SK-N-SH (cell line): ENCODE measurements around the gene EHD2. TPM values are rescaled to one million over a fixed set of nuclear protein-coding genes. Genes with fewer than 3 reads are reported as not detected.
A peak's percentile ranks its signal among the peaks of the same experiment; 100 is the strongest.

ENCODE experiments used
- CTCF ChIA-PET: fragments of 300-600, 350-600 bp; formaldehyde crosslinking; extraction: SDS; loops from one replicate; lab custom pipeline; 2021; lab: Yijun Ruan, JAX
- POLR2A ChIA-PET: fragments of 350-600 bp; sonication (Branson Sonifier 250); formaldehyde crosslinking; extraction: SDS; loops from one replicate; lab custom pipeline; 2020; ENCODE audit warnings: antibody characterized with exemption, inconsistent platforms; lab: Yijun Ruan, JAX
- DNase-seq: peaks from one replicate; pipeline ENCODE4 v3.0.0; 2012
- H2AFZ ChIP-seq: fragments of 200-600 bp; sonication (generic); 2 replicates; pipeline ENCODE4 v1.8.1; 2016; ENCODE audit warnings: antibody characterized with exemption, mild to moderate bottlenecking, low read depth
- H3F3A ChIP-seq: fragments of 200-600 bp; sonication (generic); replicated peaks from 2 replicates; pipeline ENCODE3; 2016; ENCODE audit warnings: antibody characterized with exemption, mild to moderate bottlenecking; ENCODE audit not compliant: insufficient read depth
- H3K27ac ChIP-seq, 2 experiments: fragments of 200-500 bp in 1 of 2; fragments of 200-600 bp in 1 of 2; sonication (Bioruptor generic) in 1 of 2; sonication (generic), shearing (Covaris generic) in 1 of 2; 2 replicates each; pipeline versions ENCODE4 v1.5.1 to v1.6.1; 2014 to 2016; ENCODE audit warnings: low read depth in 2 of 2, inconsistent platforms in 1 of 2, low read length in 1 of 2, mild to moderate bottlenecking in 1 of 2, mixed read lengths in 1 of 2
- H3K27me3 ChIP-seq: fragments of 200-600 bp; sonication (generic), shearing (Covaris generic); 2 replicates; pipeline ENCODE4 v1.6.1; 2016; ENCODE audit warnings: mixed run types; ENCODE audit not compliant: insufficient read depth
- H3K36me3 ChIP-seq, 2 experiments: fragments of 200-500 bp in 1 of 2; fragments of 200-600 bp in 1 of 2; sonication (Bioruptor generic) in 1 of 2; sonication (generic) in 1 of 2; replicated peaks in 1 of 2; 2 replicates each; pipeline versions ENCODE3 to v1.5.1; 2014 to 2016; ENCODE audit warnings: low read length in 1 of 2, mild to moderate bottlenecking in 1 of 2; ENCODE audit not compliant: insufficient read depth in 2 of 2, control insufficient read depth in 1 of 2
- H3K4me1 ChIP-seq, 2 experiments: fragments of 200-500 bp in 1 of 2; fragments of 200-600 bp in 1 of 2; sonication (Bioruptor generic) in 1 of 2; sonication (generic), shearing (Covaris generic) in 1 of 2; 2 replicates each; pipeline versions ENCODE4 v1.5.1 to v1.6.1; 2014 to 2016; ENCODE audit warnings: low read depth in 1 of 2, low read length in 1 of 2, mixed run types in 1 of 2; ENCODE audit not compliant: insufficient read depth in 2 of 2, control insufficient read depth in 1 of 2
- H3K4me2 ChIP-seq: fragments of 200-600 bp; sonication (generic), shearing (Covaris generic); 2 replicates; pipeline ENCODE4 v1.6.1; 2017; ENCODE audit warnings: mixed run types
- H3K4me3 ChIP-seq, 2 experiments: fragments of 200-500 bp in 1 of 2; fragments of 200-600 bp in 1 of 2; sonication (Bioruptor generic) in 1 of 2; sonication (generic), shearing (Covaris generic) in 1 of 2; 2 replicates each; pipeline versions ENCODE4 v1.5.1 to v1.8.1; 2014 to 2016; ENCODE audit warnings: low read depth in 2 of 2, inconsistent platforms in 1 of 2, low read length in 1 of 2, mild to moderate bottlenecking in 1 of 2, mixed read lengths in 1 of 2, moderate library complexity in 1 of 2
- H3K79me2 ChIP-seq: fragments of 200-600 bp; sonication (generic); 2 replicates; pipeline ENCODE4 v1.8.1; 2017; ENCODE audit warnings: mild to moderate bottlenecking; ENCODE audit not compliant: insufficient read depth
- H3K9ac ChIP-seq: fragments of 200-600 bp; sonication (generic); 2 replicates; pipeline ENCODE4 v1.6.1; 2017; ENCODE audit warnings: mixed run types
- H3K9me2 ChIP-seq: fragments of 200-600 bp; sonication (generic); 2 replicates; pipeline ENCODE4 v1.6.1; 2017; ENCODE audit warnings: mixed run types
- H3K9me3 ChIP-seq: fragments of 200-600 bp; sonication (generic); 2 replicates; pipeline ENCODE4 v1.6.1; 2017; ENCODE audit warnings: mixed run types, mild to moderate bottlenecking, moderate library complexity
- H4K20me1 ChIP-seq: fragments of 200-600 bp; sonication (generic); 2 replicates; pipeline ENCODE4 v1.6.1; 2017; ENCODE audit warnings: mild to moderate bottlenecking, mixed run types; ENCODE audit not compliant: insufficient read depth
- CHD2 ChIP-seq: fragments of 150-350 bp; IDR thresholded peaks from 2 replicates; pipeline ENCODE4 v1.6.1; 2018; ENCODE audit warnings: low read length; ENCODE audit not compliant: partially characterized antibody
- ELF1 ChIP-seq: IDR thresholded peaks from 2 replicates; pipeline ENCODE4 v1.4.0; 2012
- EZH2phosphoT487 ChIP-seq: fragments of 200-600 bp; sonication (generic); IDR thresholded peaks from 2 replicates; pipeline ENCODE4 v1.6.1; 2017; ENCODE audit warnings: low read depth, mixed run types, mild to moderate bottlenecking, antibody characterized with exemption, moderate library complexity, borderline replicate concordance
- FOSL2 ChIP-seq: IDR thresholded peaks from 2 replicates; pipeline ENCODE4 v1.4.0; 2012; ENCODE audit warnings: low read depth, mild to moderate bottlenecking, moderate library complexity, borderline replicate concordance
- FOXJ3 ChIP-seq: sonication (generic); formaldehyde crosslinking; IDR thresholded peaks from 2 replicates; pipeline ENCODE4 v1.5.1; 2020; ENCODE audit warnings: mild to moderate bottlenecking, missing genetic modification reagents
- GATA2 ChIP-seq: sonication (generic); formaldehyde crosslinking; IDR thresholded peaks from 2 replicates; pipeline ENCODE4 v1.5.0; 2020; ENCODE audit warnings: mild to moderate bottlenecking, missing genetic modification reagents
- IRF3 ChIP-seq: fragments of 150-350 bp; IDR thresholded peaks from 2 replicates; pipeline ENCODE4 v1.6.1; 2016; ENCODE audit warnings: mild to moderate bottlenecking, low read depth, low read length
- JUND ChIP-seq: IDR thresholded peaks from 2 replicates; pipeline ENCODE4 v1.4.0; 2012
- MAX ChIP-seq: IDR thresholded peaks from 2 replicates; pipeline ENCODE4 v1.4.0; 2012; ENCODE audit warnings: low read depth
- MEF2A ChIP-seq: IDR thresholded peaks from 2 replicates; pipeline ENCODE4 v1.4.0; 2012; ENCODE audit warnings: low read depth, borderline replicate concordance
- PBX3 ChIP-seq: IDR thresholded peaks from 2 replicates; pipeline ENCODE4; 2012
- POLR2AphosphoS5 ChIP-seq: IDR thresholded peaks from 2 replicates; pipeline ENCODE4 v1.6.1; 2012; ENCODE audit warnings: low read depth, low read length
- RCOR1 ChIP-seq: fragments of 150-350 bp; IDR thresholded peaks from 2 replicates; pipeline ENCODE4 v1.6.1; 2017; ENCODE audit warnings: antibody characterized with exemption, low read length
- RXRA ChIP-seq: IDR thresholded peaks from 2 replicates; pipeline ENCODE4 v1.4.0; 2012; ENCODE audit warnings: low read depth, mild to moderate bottlenecking, borderline replicate concordance
- TEAD4 ChIP-seq: IDR thresholded peaks from 2 replicates; pipeline ENCODE4 v1.4.0; 2012; ENCODE audit warnings: mild to moderate bottlenecking, borderline replicate concordance; ENCODE audit not compliant: insufficient read depth
- USF1 ChIP-seq: IDR thresholded peaks from 2 replicates; pipeline ENCODE4 v1.4.0; 2012; ENCODE audit warnings: low read depth, borderline replicate concordance
- USF2 ChIP-seq: fragments of 150-350 bp; IDR thresholded peaks from 2 replicates; pipeline ENCODE4 v1.6.1; 2017; ENCODE audit warnings: antibody characterized with exemption, low read length, low read depth, borderline replicate concordance
- ZBTB33 ChIP-seq: IDR thresholded peaks from 2 replicates; pipeline ENCODE4 v1.4.0; 2012; ENCODE audit warnings: low read depth, borderline replicate concordance
- WGBS: methylation state at CpG from one replicate; pipeline ENCODE4 v1.1.6; 2017; ENCODE audit warnings: low lambda C conversion rate; 5-methylcytosine and 5-hydroxymethylcytosine counted together
- polyA plus RNA-seq, 3 experiments: library from polyadenylated mRNA; depleted of rRNA; stranded (reverse); fragments of >200 nt; gene quantifications; 2 replicates each; pipeline ENCODE4 v1.2.3, GENCODE V29; 2012

The EHD2 gene
- polyA plus RNA-seq, 1 of the 3 experiments (the other 2 are of a cell fraction), result 55.5 TPM

- Histone ChIP-seq H3K4me2 (no peak overlapping the region), H3K4me3 (no peak overlapping the region), H3K9me3 (no peaks in the 10 kb centered on the region), H3K9me2 (no peaks in the 10 kb centered on the region), H3K9ac (no peak overlapping the region), H3K4me1 (no peaks in the 10 kb centered on the region), H2AFZ (no peak overlapping the region), H4K20me1 (peaks cover 7% of the 10 kb centered on the region; the same call in 1 of the 2 replicates), H3K27me3 (no peaks in the 10 kb centered on the region), H3F3A (no peaks in the 10 kb centered on the region), H3K36me3 (peaks cover 3 to 20% of the 10 kb centered on the region in 2 experiments), H3K79me2 (peaks cover 3% of the 10 kb centered on the region; the same call in 1 of the 2 replicates), H3K27ac (no peak overlapping the region)
- ChIA-PET CTCF (no interaction called here), POLR2A (no interaction called here)
- no peak for TF ChIP-seq GATA2
- WGBS, result 73% methylated on average over 7 of the region's 7 CpGs
- DNase-seq, result no peak
Observed at GRCh38 chr19:47691782-47692181, 21.4 kb upstream of the EHD2 start.

- Histone ChIP-seq H3K4me3 (no peak overlapping the region), H4K20me1 (0 out of 2 replicates have a peak, but pooled peaks cover 3% of the 10 kb centered on the region), H3K27ac (no peak overlapping the region; a peak in 1 of 4 replicates), H3F3A (no peaks in the 10 kb centered on the region), H3K27me3 (no peaks in the 10 kb centered on the region), H3K79me2 (peaks cover 3% of the 10 kb centered on the region; the same call in 1 of the 2 replicates), H3K4me2 (no peak overlapping the region), H3K36me3 (peaks cover 5 to 9% of the 10 kb centered on the region in 2 experiments), H3K9ac (no peak overlapping the region), H2AFZ (no peak overlapping the region)
- WGBS, result 95% methylated on average over 17 of the region's 17 CpGs
- POLR2A ChIA-PET, result interaction anchor here (0.5 kb wide), 1 partner anchor 203 kb away, joined by 4 read pairs; no protein-coding TSS in a partner anchor
- DNase-seq, result peak; percentile 38
- CTCF ChIA-PET, result interaction anchor here (0.9 to 2.8 kb wide), 2 partner anchors 178 to 257 kb away, joined by 4 to 13 read pairs; no protein-coding TSS in a partner anchor
- TF ChIP-seq PBX3 (no peak), RCOR1 (no peak), MAX (no peak), RXRA (no peak), TEAD4 (no peak), CHD2 (no peak), ZBTB33 (no peak), USF1 (no peak), EZH2phosphoT487 (no peak), FOSL2 (no peak), MEF2A (no peak), FOXJ3 (CRISPR knock-in tag) (no peak), JUND (no peak), POLR2AphosphoS5 (no peak), USF2 (no peak), IRF3 (no peak), ELF1 (no peak)
- TF ChIP-seq, all 33 proteins: peak for 0
- no peaks in the 10 kb centered on the region for H3K9me3 ChIP-seq
- no peaks in the 10 kb centered on the region for H3K9me2 ChIP-seq
- H3K4me1 ChIP-seq, result no peaks in the 10 kb centered on the region; a peak in 1 of 4 replicates
Observed at GRCh38 chr19:47693489-47693888, 19.7 kb upstream of the EHD2 start.
